Adipocyte (in vitro differentiated cells): Measurements from ENCODE around the gene TRAM2.

Source experiments
- DNase-seq: peaks from one replicate; pipeline ENCODE4 v3.0.0-alpha.2; 2015; ENCODE audit warnings: low read depth
- H3K27me3 ChIP-seq: replicated peaks from 2 replicates; pipeline ENCODE4 v1.7.0; 2013; ENCODE audit warnings: mild to moderate bottlenecking, low read length, moderate library complexity; ENCODE audit not compliant: control insufficient read depth, insufficient read depth
- H3K36me3 ChIP-seq: 2 replicates; pipeline ENCODE4 v1.7.0; 2013; ENCODE audit warnings: low read length, mild to moderate bottlenecking, moderate library complexity; ENCODE audit not compliant: control insufficient read depth, insufficient read depth, severe bottlenecking
- H3K4me1 ChIP-seq: 2 replicates; pipeline ENCODE4 v1.7.0; 2013; ENCODE audit warnings: mild to moderate bottlenecking, low read length, moderate library complexity; ENCODE audit not compliant: control insufficient read depth, insufficient read depth
- H3K4me3 ChIP-seq: 2 replicates; pipeline ENCODE4 v1.7.0; 2013; ENCODE audit warnings: mild to moderate bottlenecking, low read length, moderate library complexity
- H3K9ac ChIP-seq: 2 replicates; pipeline ENCODE4 v1.7.0; 2013; ENCODE audit warnings: mild to moderate bottlenecking, low read length, moderate library complexity
- H3K9me3 ChIP-seq: 2 replicates; pipeline ENCODE4 v1.7.0; 2013; ENCODE audit warnings: mild to moderate bottlenecking, low read length, moderate library complexity; ENCODE audit not compliant: control insufficient read depth

The TRAM2 gene

GRCh38 chr6:52523378-52524142 is 53.3 kb downstream of the TRAM2 start:
- H3K4me3 ChIP-seq, result no peak overlapping the region
- peak overlapping the region; percentile 72 for H3K9ac ChIP-seq
- no peaks in the 10 kb centered on the region for H3K9me3 ChIP-seq
- no peak for DNase-seq
- H3K36me3 ChIP-seq, result peaks cover 35% of the 10 kb centered on the region
- peaks cover 54% of the 10 kb centered on the region for H3K4me1 ChIP-seq
- H3K27me3 ChIP-seq, result no peaks in the 10 kb centered on the region

DNA sequence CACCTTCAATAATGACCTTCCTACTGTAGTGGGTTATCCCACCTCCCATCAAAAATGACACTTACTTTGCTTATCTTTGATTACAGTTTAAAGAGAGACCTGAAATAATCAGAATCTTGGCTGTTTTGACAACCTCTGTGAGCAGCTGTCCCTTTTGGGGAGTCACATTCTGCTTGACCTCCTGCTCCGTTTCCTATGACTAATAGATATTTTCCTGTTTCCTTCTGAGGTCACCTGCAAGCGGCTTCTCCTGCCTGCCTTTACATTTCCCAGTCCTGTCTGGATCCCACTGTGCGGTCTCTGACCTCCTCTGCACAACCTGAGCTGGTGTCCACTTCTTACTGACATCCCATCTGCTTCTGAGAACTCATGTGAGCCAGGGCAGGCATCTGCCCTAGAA is 54.2 kb downstream of the TRAM2 start:
- Histone ChIP-seq H3K4me3 (peak overlapping the region; percentile 39), H3K9me3 (no peaks in the 10 kb centered on the region), H3K9ac (peak overlapping the region; percentile 72), H3K27me3 (no peaks in the 10 kb centered on the region), H3K4me1 (peaks cover 63% of the 10 kb centered on the region), H3K36me3 (peaks cover 28% of the 10 kb centered on the region)
- DNase-seq, result no peak

DNA sequence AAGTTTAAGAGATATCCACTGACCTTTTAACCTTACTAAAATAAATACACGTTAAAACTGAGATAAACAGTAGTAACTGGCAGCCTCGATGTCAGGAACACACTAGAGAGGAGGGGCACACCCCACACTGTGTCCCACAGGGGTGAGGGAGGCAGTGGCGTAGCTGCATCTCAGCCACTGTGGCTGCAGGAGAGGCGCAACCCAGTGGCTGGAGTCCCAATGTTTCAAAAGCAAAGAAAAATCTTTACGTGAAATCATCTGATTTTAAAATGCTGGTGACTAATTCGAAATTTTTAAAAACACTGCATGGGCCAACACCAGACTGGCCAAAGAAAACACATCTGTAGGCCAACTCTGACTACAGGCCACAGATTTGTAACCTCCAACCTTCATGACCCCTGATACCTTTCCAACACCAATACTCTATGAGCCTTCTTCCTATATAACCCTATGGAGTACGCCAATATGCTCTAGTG is 54.7 kb downstream of the TRAM2 start:
- Histone ChIP-seq H3K4me3 (no peak overlapping the region), H3K27me3 (no peaks in the 10 kb centered on the region), H3K36me3 (peaks cover 29% of the 10 kb centered on the region), H3K4me1 (peaks cover 68% of the 10 kb centered on the region), H3K9me3 (no peaks in the 10 kb centered on the region), H3K9ac (peak overlapping the region; percentile 84)
- peak; percentile 73 for DNase-seq

DNA sequence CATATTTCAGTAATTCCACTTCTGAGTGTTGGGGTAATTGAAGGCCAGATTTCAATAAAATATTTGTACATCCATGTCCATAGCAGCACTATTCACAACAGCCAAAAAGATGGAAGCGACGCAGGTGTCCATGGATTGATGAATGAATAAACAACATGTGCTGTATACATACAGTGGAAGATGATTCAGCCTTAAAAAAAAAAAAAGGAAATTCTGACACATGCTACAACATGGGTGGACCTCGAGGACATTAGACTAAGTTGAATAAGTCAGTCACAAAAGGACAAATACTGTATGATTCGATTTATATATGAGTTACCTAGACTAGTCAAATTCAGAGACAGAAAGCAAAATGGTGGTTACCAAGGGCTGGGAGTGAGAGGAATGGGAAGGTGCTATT is 57.2 kb downstream of the TRAM2 start:
- H3K4me3 ChIP-seq, result no peak overlapping the region
- peaks cover 51% of the 10 kb centered on the region for H3K36me3 ChIP-seq
- H3K4me1 ChIP-seq, result peaks cover 93% of the 10 kb centered on the region
- no peak for DNase-seq
- no peaks in the 10 kb centered on the region for H3K9me3 ChIP-seq
- no peaks in the 10 kb centered on the region for H3K27me3 ChIP-seq
- H3K9ac ChIP-seq, result no peak overlapping the region

DNA sequence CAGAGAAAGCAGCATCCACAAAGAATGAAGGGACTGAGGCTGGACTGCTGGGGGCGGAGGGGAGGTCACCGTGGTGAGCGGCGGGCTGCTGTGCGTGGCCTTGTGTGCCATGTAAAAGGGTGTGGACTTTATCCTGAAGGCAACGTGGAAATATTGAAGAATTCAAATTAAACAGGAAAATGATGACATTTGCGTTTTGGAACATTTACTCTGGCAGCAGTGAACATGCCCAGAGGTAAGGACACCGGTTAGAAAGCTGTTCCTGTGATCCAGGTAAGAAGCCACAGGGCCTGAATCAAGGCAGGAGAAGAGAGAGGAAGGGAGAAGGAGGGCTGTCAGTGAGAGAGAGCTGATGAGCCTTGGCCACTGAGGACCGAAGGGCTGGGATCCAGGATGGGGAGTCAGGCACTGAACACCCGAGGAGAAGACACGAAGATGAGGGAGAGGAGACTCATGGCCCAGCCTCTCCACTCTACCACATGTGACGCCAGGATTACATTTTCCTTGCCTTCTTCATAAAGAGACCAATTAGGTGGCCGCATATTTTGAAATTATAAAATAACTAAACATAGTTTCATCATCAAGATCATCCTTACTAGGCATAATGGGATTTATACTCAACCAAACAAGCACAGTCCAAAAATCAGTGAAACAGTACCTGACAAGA is 58.4 kb downstream of the TRAM2 start:
- no peak for DNase-seq
- Histone ChIP-seq H3K9ac (peak overlapping the region; percentile 91), H3K9me3 (no peaks in the 10 kb centered on the region), H3K4me3 (peak overlapping the region; percentile 71), H3K4me1 (peaks cover 97% of the 10 kb centered on the region), H3K36me3 (peaks cover 47% of the 10 kb centered on the region), H3K27me3 (no peaks in the 10 kb centered on the region)

- Histone ChIP-seq H3K4me1 (peaks cover 97% of the 10 kb centered on the region), H3K4me3 (peak overlapping the region; percentile 71)
- peak; percentile 97 for DNase-seq
Measured at GRCh38 chr6:52517502-52518278, 59.2 kb downstream of the TRAM2 start.

GRCh38 chr6:52516943-52517342 is 59.9 kb downstream of the TRAM2 start:
- Histone ChIP-seq H3K4me1 (peaks cover 97% of the 10 kb centered on the region), H3K4me3 (no peak overlapping the region), H3K9ac (peak overlapping the region; percentile 66), H3K36me3 (peaks cover 55% of the 10 kb centered on the region), H3K9me3 (no peaks in the 10 kb centered on the region), H3K27me3 (no peaks in the 10 kb centered on the region)
- no peak for DNase-seq

More at GRCh38 chr6:52517502-52518278, 59.2 kb downstream of the TRAM2 start:
- Histone ChIP-seq H3K9me3 (no peaks in the 10 kb centered on the region), H3K9ac (peak overlapping the region; percentile 91), H3K27me3 (no peaks in the 10 kb centered on the region), H3K36me3 (peaks cover 52% of the 10 kb centered on the region)

GRCh38 chr6:52516269-52516668 is 60.6 kb downstream of the TRAM2 start:
- Histone ChIP-seq H3K9ac (peak overlapping the region; percentile 66), H3K36me3 (peaks cover 55% of the 10 kb centered on the region), H3K4me3 (no peak overlapping the region), H3K4me1 (peaks cover 100% of the 10 kb centered on the region), H3K9me3 (no peaks in the 10 kb centered on the region), H3K27me3 (no peaks in the 10 kb centered on the region)
- no peak for DNase-seq

- no peak overlapping the region for H3K4me3 ChIP-seq
- no peaks in the 10 kb centered on the region for H3K27me3 ChIP-seq
- peak overlapping the region; percentile 81 for H3K9ac ChIP-seq
- no peaks in the 10 kb centered on the region for H3K9me3 ChIP-seq
- peaks cover 59% of the 10 kb centered on the region for H3K36me3 ChIP-seq
- peaks cover 100% of the 10 kb centered on the region for H3K4me1 ChIP-seq
- no peak for DNase-seq
Measured at GRCh38 chr6:52515219-52515960, 61.5 kb downstream of the TRAM2 start.

DNA sequence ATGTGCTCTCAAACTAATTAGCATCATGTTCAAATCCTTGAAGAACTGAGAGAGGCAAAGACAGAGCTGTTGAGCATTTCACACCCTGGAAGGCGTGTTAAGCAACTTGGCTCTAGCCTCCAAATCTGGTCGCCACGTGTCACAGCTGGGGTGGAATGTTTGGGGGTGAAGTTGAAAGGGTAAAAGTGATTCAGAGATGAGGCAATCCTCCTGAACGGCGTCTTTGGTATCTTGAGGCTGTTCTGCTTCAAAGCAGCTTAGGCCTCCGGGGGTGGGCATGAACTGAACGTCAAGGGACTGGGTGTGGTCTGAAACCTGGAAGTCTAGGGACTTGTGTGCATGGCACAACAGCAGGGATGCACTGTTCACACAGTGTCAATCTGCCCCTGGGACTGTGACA is 62.3 kb downstream of the TRAM2 start:
- Histone ChIP-seq H3K27me3 (no peaks in the 10 kb centered on the region), H3K9me3 (no peaks in the 10 kb centered on the region), H3K9ac (peak overlapping the region; percentile 81), H3K4me1 (peaks cover 100% of the 10 kb centered on the region), H3K4me3 (peak overlapping the region; percentile 13), H3K36me3 (peaks cover 59% of the 10 kb centered on the region)
- DNase-seq, result peak; percentile 85
